OCI-LY3 (cell line): Measurements from ENCODE around the gene PTPN6.
A peak's percentile ranks its signal among the peaks of the same experiment; 100 is the strongest.

Experiments used
- H2AFZ ChIP-seq: fragments of 200-600, 300-600 bp; shearing (Covaris generic); 2 replicates; pipeline ENCODE4 v1.6.0; 2014; ENCODE audit warnings: antibody characterized with exemption, low read depth, low read length
- H3K27ac ChIP-seq: fragments of 200-600, 300-600 bp; sonication (generic); 2 replicates; pipeline ENCODE4 v1.5.1; 2014; ENCODE audit warnings: mild to moderate bottlenecking, low read length, moderate library complexity, mixed read lengths
- H3K27me3 ChIP-seq: fragments of 200-600, 300-600 bp; sonication (generic); 2 replicates; pipeline ENCODE4 v1.6.1; 2014; ENCODE audit warnings: low read depth, low read length, mixed read lengths
- H3K36me3 ChIP-seq: fragments of 200-600, 300-600 bp; sonication (generic); replicated peaks from 2 replicates; pipeline ENCODE3; 2014; ENCODE audit warnings: low read depth, low read length, mixed read lengths
- H3K4me1 ChIP-seq: fragments of 300-600, 200-600 bp; sonication (generic); 2 replicates; pipeline ENCODE4 v1.6.1; 2014; ENCODE audit warnings: low read length, mixed read lengths
- H3K4me2 ChIP-seq: fragments of 200-600, 300-600 bp; sonication (generic); 2 replicates; pipeline ENCODE4 v1.6.1; 2014; ENCODE audit warnings: low read length, mixed read lengths
- H3K4me3 ChIP-seq: fragments of 300-600, 200-600 bp; sonication (generic); 2 replicates; pipeline ENCODE4 v1.5.1; 2014; ENCODE audit warnings: antibody characterized with exemption, mild to moderate bottlenecking, low read length, moderate library complexity
- H3K79me2 ChIP-seq: fragments of 300-600, 200-600 bp; shearing (Covaris generic); 2 replicates; pipeline ENCODE4 v1.6.1; 2014; ENCODE audit warnings: mild to moderate bottlenecking, low read length, mixed read lengths
- H3K9ac ChIP-seq: fragments of 300-600, 200-600 bp; shearing (Covaris generic); 2 replicates; pipeline ENCODE4 v1.6.0; 2014; ENCODE audit warnings: mild to moderate bottlenecking, low read length, moderate library complexity
- H3K9me3 ChIP-seq: fragments of 200-600, 300-600 bp; shearing (Covaris generic); 2 replicates; pipeline ENCODE4 v1.6.1; 2014; ENCODE audit warnings: low read length, mixed read lengths; ENCODE audit not compliant: insufficient read depth
- H4K20me1 ChIP-seq: fragments of 200-600, 300-600 bp; sonication (generic); 2 replicates; pipeline ENCODE4 v1.6.1; 2016; ENCODE audit warnings: low read length, mixed read lengths; ENCODE audit not compliant: insufficient read depth
- EZH2phosphoT487 ChIP-seq: fragments of 200-600 bp; shearing (Covaris generic); IDR thresholded peaks from 2 replicates; pipeline ENCODE4 v1.6.1; 2018; ENCODE audit warnings: antibody characterized with exemption, mixed run types, low read depth
- TF ChIP-seq, protein P1 (sequence below): fragments of 200-600, 300-600 bp; sonication (generic); IDR thresholded peaks from 2 replicates; pipeline ENCODE4 v1.5.1; 2014; ENCODE audit warnings: antibody characterized with exemption, low read length, low read depth

PTPN6 gene

DNA sequence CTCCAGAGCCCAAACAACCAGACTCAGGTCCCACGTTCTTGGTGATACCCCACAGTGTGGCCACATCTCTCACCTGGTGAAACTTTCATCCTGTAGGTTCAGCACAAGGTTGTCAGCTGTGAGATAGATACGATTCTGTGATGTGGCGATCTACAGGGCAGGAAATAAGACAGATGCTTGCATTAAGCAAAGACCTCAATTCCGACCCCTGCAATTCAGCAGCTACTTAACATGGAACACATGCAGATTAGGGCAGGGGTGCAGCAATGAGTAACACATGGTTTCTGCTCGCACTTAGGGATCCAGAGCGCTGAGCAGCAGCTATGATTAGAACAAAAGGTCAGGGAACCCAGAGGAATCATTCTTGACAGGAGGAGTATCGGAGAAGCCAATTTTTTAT, 15.2 kb downstream of the PTPN6 start:
- Histone ChIP-seq H3K4me3 (no peak overlapping the region), H3K4me1 (peaks cover 27% of the 10 kb centered on the region), H3K9ac (no peak overlapping the region), H3K79me2 (peaks cover 36% of the 10 kb centered on the region), H3K9me3 (no peaks in the 10 kb centered on the region), H2AFZ (no peak overlapping the region), H4K20me1 (no peaks in the 10 kb centered on the region), H3K27ac (no peak overlapping the region), H3K4me2 (no peak overlapping the region), H3K27me3 (no peaks in the 10 kb centered on the region), H3K36me3 (peaks cover 50% of the 10 kb centered on the region)
- TF ChIP-seq, protein P1, sequence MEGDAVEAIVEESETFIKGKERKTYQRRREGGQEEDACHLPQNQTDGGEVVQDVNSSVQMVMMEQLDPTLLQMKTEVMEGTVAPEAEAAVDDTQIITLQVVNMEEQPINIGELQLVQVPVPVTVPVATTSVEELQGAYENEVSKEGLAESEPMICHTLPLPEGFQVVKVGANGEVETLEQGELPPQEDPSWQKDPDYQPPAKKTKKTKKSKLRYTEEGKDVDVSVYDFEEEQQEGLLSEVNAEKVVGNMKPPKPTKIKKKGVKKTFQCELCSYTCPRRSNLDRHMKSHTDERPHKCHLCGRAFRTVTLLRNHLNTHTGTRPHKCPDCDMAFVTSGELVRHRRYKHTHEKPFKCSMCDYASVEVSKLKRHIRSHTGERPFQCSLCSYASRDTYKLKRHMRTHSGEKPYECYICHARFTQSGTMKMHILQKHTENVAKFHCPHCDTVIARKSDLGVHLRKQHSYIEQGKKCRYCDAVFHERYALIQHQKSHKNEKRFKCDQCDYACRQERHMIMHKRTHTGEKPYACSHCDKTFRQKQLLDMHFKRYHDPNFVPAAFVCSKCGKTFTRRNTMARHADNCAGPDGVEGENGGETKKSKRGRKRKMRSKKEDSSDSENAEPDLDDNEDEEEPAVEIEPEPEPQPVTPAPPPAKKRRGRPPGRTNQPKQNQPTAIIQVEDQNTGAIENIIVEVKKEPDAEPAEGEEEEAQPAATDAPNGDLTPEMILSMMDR = no peak
- no peak for TF ChIP-seq EZH2phosphoT487

- no peak overlapping the region for H3K4me2 ChIP-seq
Observed at GRCh38 chr12:6967651-6968100, 16.5 kb downstream of the PTPN6 start.

DNA sequence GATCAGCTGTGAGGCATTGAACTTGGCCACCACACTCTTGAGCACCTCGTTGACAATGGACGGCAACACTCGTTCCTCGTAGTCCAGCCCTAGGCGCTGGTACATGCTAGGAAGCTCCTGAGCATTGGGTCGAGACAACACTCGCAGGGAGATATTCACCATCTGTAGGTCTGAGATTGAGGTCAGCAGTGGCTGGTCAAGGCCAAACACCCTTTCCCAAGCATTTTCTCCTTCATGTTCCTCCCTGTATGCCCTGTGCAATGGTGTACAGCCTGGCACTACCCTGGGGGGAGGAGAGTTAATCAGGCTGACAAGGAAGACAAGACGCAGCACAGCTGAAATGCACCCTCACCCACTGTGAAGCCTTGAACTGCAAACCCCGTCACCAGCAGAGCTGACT, 17.3 kb downstream of the PTPN6 start:
- no peak overlapping the region for H3K27ac ChIP-seq
- H3K9me3 ChIP-seq = no peaks in the 10 kb centered on the region
- peaks cover 28% of the 10 kb centered on the region for H3K4me1 ChIP-seq
- no peak overlapping the region for H2AFZ ChIP-seq
- no peaks in the 10 kb centered on the region for H4K20me1 ChIP-seq
- H3K36me3 ChIP-seq = peaks cover 55% of the 10 kb centered on the region
- H3K4me3 ChIP-seq = no peak overlapping the region
- TF ChIP-seq, protein P1 = no peak
- no peak for TF ChIP-seq EZH2phosphoT487
- H3K79me2 ChIP-seq = peaks cover 57% of the 10 kb centered on the region
- H3K27me3 ChIP-seq = no peaks in the 10 kb centered on the region
- H3K4me2 ChIP-seq = no peak overlapping the region
- no peak overlapping the region for H3K9ac ChIP-seq

More at GRCh38 chr12:6967651-6968100, 16.5 kb downstream of the PTPN6 start:
- Histone ChIP-seq H3K79me2 (peaks cover 49% of the 10 kb centered on the region), H3K36me3 (peaks cover 55% of the 10 kb centered on the region), H3K4me3 (no peak overlapping the region), H3K27me3 (no peaks in the 10 kb centered on the region), H3K9me3 (no peaks in the 10 kb centered on the region), H4K20me1 (no peaks in the 10 kb centered on the region), H3K4me1 (peaks cover 27% of the 10 kb centered on the region), H3K27ac (no peak overlapping the region), H3K9ac (no peak overlapping the region), H2AFZ (no peak overlapping the region)
- TF ChIP-seq, protein P1 = no peak
- TF ChIP-seq EZH2phosphoT487 = no peak

DNA sequence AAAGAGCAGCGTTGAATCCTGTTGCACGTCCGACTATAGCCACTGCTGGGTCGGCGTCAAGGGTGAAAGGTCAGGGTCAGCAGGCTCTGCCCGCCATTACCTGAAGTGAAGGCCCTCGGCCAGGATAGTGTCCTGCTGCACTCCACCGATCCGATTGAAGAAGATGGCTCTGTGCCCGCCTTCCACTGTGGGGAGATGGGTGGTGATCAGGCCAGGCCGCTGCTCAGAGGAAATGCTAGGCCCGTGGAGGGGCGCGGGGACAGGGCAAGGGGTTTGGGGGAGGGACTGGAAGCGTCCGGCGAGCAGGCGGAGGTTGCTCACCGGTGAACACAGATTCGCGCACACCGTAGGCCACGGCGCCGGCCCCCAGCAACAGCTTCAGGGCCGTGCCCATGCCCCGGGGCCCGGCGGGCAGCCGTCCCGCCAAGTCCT, 19.0 kb downstream of the PTPN6 start:
- Histone ChIP-seq H4K20me1 (no peaks in the 10 kb centered on the region), H3K9me3 (no peaks in the 10 kb centered on the region), H3K4me3 (peak overlapping the region; percentile 83), H3K27ac (peak overlapping the region; percentile 57), H3K27me3 (no peaks in the 10 kb centered on the region), H3K36me3 (peaks cover 58% of the 10 kb centered on the region), H3K9ac (peak overlapping the region; percentile 97), H3K4me2 (peak overlapping the region; percentile 100), H3K79me2 (peaks cover 65% of the 10 kb centered on the region), H2AFZ (no peak overlapping the region), H3K4me1 (peaks cover 25% of the 10 kb centered on the region)
- TF ChIP-seq, protein P1 = no peak
- no peak for TF ChIP-seq EZH2phosphoT487
